Right atrium auricular region (tissue), 2 donors: Measurements from ENCODE around the gene PRAMEF1. TPM values are rescaled to one million over a fixed set of nuclear protein-coding genes. Genes with fewer than 3 reads are reported as not detected.
"Not testable (repeated sequence)": the region's sequence is repeated elsewhere in the genome, so short reads cannot be mapped to it uniquely, and the experiment has no call there.

Source experiments
- DNase-seq: peaks from one replicate; pipeline ENCODE4 v3.0.0-alpha.2; 2019; ENCODE audit warnings: low spot score
- H3K27ac ChIP-seq, 2 donors: fragments of 200-600 bp; sonication (generic); 1 replicate in 1 of 2; 2 replicates in 1 of 2; pipeline ENCODE4 v1.5.1; 2016 to 2019
- H3K27me3 ChIP-seq, 2 donors: fragments of 200-600 bp; sonication (generic); one replicate each; pipeline versions ENCODE4 v1.5.1 to v1.6.0; 2017 to 2019
- H3K36me3 ChIP-seq: fragments of 200-600 bp; sonication (generic); one replicate; pipeline ENCODE4 v1.5.1; 2016
- H3K4me1 ChIP-seq, 2 donors: fragments of 200-600 bp; sonication (generic); one replicate each; pipeline versions ENCODE4 v1.5.1 to v1.6.0; 2017 to 2019
- H3K4me3 ChIP-seq, 2 donors: fragments of 200-600 bp; sonication (generic); 1 replicate in 1 of 2; 2 replicates in 1 of 2; pipeline ENCODE4 v1.5.1; 2017 to 2019; ENCODE audit warnings: mild to moderate bottlenecking in 1 of 2, moderate library complexity in 1 of 2
- H3K9me3 ChIP-seq, 2 donors: fragments of 200-600 bp; sonication (generic); one replicate each; pipeline ENCODE4 v1.5.1; 2019
- CTCF ChIP-seq, 2 donors: fragments of 200-600 bp; sonication (generic); IDR thresholded peaks; one replicate each; pipeline ENCODE4 v1.5.1; 2019; ENCODE audit warnings: antibody characterized with exemption in 2 of 2
- total RNA-seq, 2 donors: library from RNA; depleted of rRNA; stranded (reverse); fragments of >200 nt; gene quantifications; one replicate each; pipeline ENCODE4 v1.1.0, GENCODE V29; 2016

The PRAMEF1 gene
- total RNA-seq, 2 donors from 2014 or later, result not detected

GRCh38 chr1:12809933-12810332, 18.7 kb downstream of the PRAMEF1 start:
- no peaks in the 10 kb centered on the region for H3K36me3 ChIP-seq
- no peak overlapping the region for H3K4me3 ChIP-seq
- H3K9me3 ChIP-seq, result peaks cover 0 to under 1% of the 10 kb centered on the region in 2 donors
- H3K4me1 ChIP-seq, result no peaks in the 10 kb centered on the region
- no peak overlapping the region for H3K27ac ChIP-seq
- no peak for TF ChIP-seq CTCF (IDR thresholded peaks at IDR 0.05)
- no peaks in the 10 kb centered on the region for H3K27me3 ChIP-seq
- no peak for DNase-seq

- no peak overlapping the region for H3K4me3 ChIP-seq
- H3K27ac ChIP-seq, result no peak overlapping the region
- no peaks in the 10 kb centered on the region for H3K27me3 ChIP-seq
- H3K9me3 ChIP-seq, result no peaks in the 10 kb centered on the region
- H3K4me1 ChIP-seq, result no peaks in the 10 kb centered on the region
- no peak for DNase-seq
- H3K36me3 ChIP-seq, result no peaks in the 10 kb centered on the region
- TF ChIP-seq CTCF (IDR thresholded peaks at IDR 0.05), result no peak
Measured at GRCh38 chr1:12810691-12811408, 19.7 kb downstream of the PRAMEF1 start.

- no peak for DNase-seq
- Histone ChIP-seq H3K9me3 (no peaks in the 10 kb centered on the region), H3K27ac (no peak overlapping the region), H3K27me3 (no peaks in the 10 kb centered on the region), H3K4me1 (no peaks in the 10 kb centered on the region), H3K4me3 (no peak overlapping the region), H3K36me3 (no peaks in the 10 kb centered on the region)
- TF ChIP-seq CTCF (IDR thresholded peaks at IDR 0.05), result no peak
Measured at GRCh38 chr1:12811409-12811784, 20.2 kb downstream of the PRAMEF1 start.

GRCh38 chr1:12819061-12819460, 27.9 kb downstream of the PRAMEF1 start:
- H3K9me3 ChIP-seq, DNase-seq, H3K27me3 ChIP-seq, H3K4me3 ChIP-seq, H3K4me1 ChIP-seq, H3K27ac ChIP-seq, H3K36me3 ChIP-seq: not testable (repeated sequence)

GRCh38 chr1:12831310-12831709, 40.1 kb downstream of the PRAMEF1 start, which contains the start of gene PRAMEF11:
PRAMEF11 (minus strand) TSS chr1:12831410; CDS start chr1:12828789, 2,621 bp downstream.
- not testable (repeated sequence) for H3K4me1 ChIP-seq, DNase-seq, H3K36me3 ChIP-seq, H3K9me3 ChIP-seq, H3K27ac ChIP-seq, H3K4me3 ChIP-seq, H3K27me3 ChIP-seq

- not testable (repeated sequence) for H3K27me3 ChIP-seq, H3K4me1 ChIP-seq, DNase-seq
Measured at GRCh38 chr1:12833251-12833650, 42.1 kb downstream of the PRAMEF1 start.

More at GRCh38 chr1:12833251-12833650, 42.1 kb downstream of the PRAMEF1 start:
- not testable (repeated sequence) for H3K4me3 ChIP-seq, H3K27ac ChIP-seq, H3K9me3 ChIP-seq, H3K36me3 ChIP-seq

Other genes starting within 250 kb of the PRAMEF1 start
- 10 to 100 TPM; 50.4 to 78.9 TPM for gene DHRS3, start 173.2 kb upstream of the PRAMEF1 start, total RNA-seq
- gene AADACL4, start 147.3 kb upstream of the PRAMEF1 start, total RNA-seq, result not detected
- gene AADACL3, start 75.3 kb upstream of the PRAMEF1 start, total RNA-seq, result not detected
- gene CFAP107, start 45.2 kb upstream of the PRAMEF1 start, total RNA-seq, result not detected
- gene PRAMEF12, start 17.7 kb upstream of the PRAMEF1 start, total RNA-seq, result not detected
- gene PRAMEF11, start 40.0 kb downstream of the PRAMEF1 start, total RNA-seq, result not detected
- not detected for gene HNRNPCL1, start 57.3 kb downstream of the PRAMEF1 start, total RNA-seq
- not detected for gene PRAMEF2, start 65.7 kb downstream of the PRAMEF1 start, total RNA-seq
- not detected for gene PRAMEF4, start 94.8 kb downstream of the PRAMEF1 start, total RNA-seq
- not detected for gene PRAMEF10, start 106.9 kb downstream of the PRAMEF1 start, total RNA-seq
- gene PRAMEF7, start 125.2 kb downstream of the PRAMEF1 start, total RNA-seq, result not detected
- gene PRAMEF6, start 156.2 kb downstream of the PRAMEF1 start, total RNA-seq, result not detected